ENCODE results near the gene LRRFIP1. TPM values are rescaled to one million over a fixed set of nuclear protein-coding genes. Genes with fewer than 3 reads are reported as not detected.

LRRFIP1 gene
- 15.9 and 22.0 TPM in 2 replicates for total RNA-seq (2016; rRNA removed; fragmentation: Illumina TruSeq; extraction: Trizol)
- 11.0 and 11.2 TPM in 2 replicates for total RNA-seq (2016; cell fraction: cytosol; rRNA removed; fragmentation: Illumina TruSeq; extraction: Trizol; ENCODE audit: low read depth)
- 15.6 and 24.6 TPM in 2 replicates for total RNA-seq (2016; cell fraction: insoluble cytoplasmic fraction; rRNA removed; fragmentation: Illumina TruSeq; extraction: Trizol)
- total RNA-seq (2016; cell fraction: membrane; rRNA removed; fragmentation: Illumina TruSeq; extraction: Trizol): 18.1 and 18.4 TPM in 2 replicates
- 31.0 and 33.7 TPM in 2 replicates for total RNA-seq (2016; cell fraction: nucleus; rRNA removed; fragmentation: Illumina TruSeq; extraction: Trizol)
- 31.2 and 40.5 TPM in 2 replicates for polyA plus RNA-seq (2011; rRNA removed)
- polyA plus RNA-seq (2011; cell fraction: cytosol; rRNA removed): 19.8 and 25.0 TPM in 2 replicates
- polyA plus RNA-seq (2011; cell fraction: nucleus; rRNA removed): 43.1 TPM in 2 replicates
- 48.6 and 68.2 TPM in 2 replicates for polyA plus RNA-seq (2012)
- polyA plus RNA-seq (2016; cell fraction: cytosol; fragmentation: Illumina TruSeq; extraction: Trizol; ENCODE audit: low read depth): 5.6 and 6.5 TPM in 2 replicates
- polyA plus RNA-seq (2016; cell fraction: insoluble cytoplasmic fraction; fragmentation: Illumina TruSeq; extraction: Trizol; ENCODE audit: low read depth): 43.3 and 43.5 TPM in 2 replicates
- polyA plus RNA-seq (2016; cell fraction: membrane; fragmentation: Illumina TruSeq; extraction: Trizol; ENCODE audit: low read depth): 10.6 and 13.6 TPM in 2 replicates
- polyA plus RNA-seq (2016; cell fraction: nucleus; fragmentation: Illumina TruSeq; extraction: Trizol; ENCODE audit: insufficient read depth, low read depth): 55.6 and 61.1 TPM in 2 replicates
- polyA minus RNA-seq (2011; rRNA and poly(A)+ RNA removed; ENCODE audit: low replicate concordance): 26.4 and 35.1 TPM in 2 replicates
- polyA minus RNA-seq (2011; cell fraction: cytosol; rRNA and poly(A)+ RNA removed): 26.2 and 26.7 TPM in 2 replicates
- 97.5 and 100 TPM in 2 replicates for polyA minus RNA-seq (2011; cell fraction: nucleus; rRNA and poly(A)+ RNA removed)
- percentile 76 among the genes with signal in this experiment for Bru-seq, nascent RNA
- BruChase-seq, experiment 1, labeled RNA remaining after a 6-hour chase: percentile 77 among the genes with signal in this experiment
- BruChase-seq, experiment 2, labeled RNA remaining after a 2-hour chase: percentile 77 among the genes with signal in this experiment
- long read RNA-seq, experiment 1, full-length matches to known transcripts: 28 of 73 reads
- long read RNA-seq, experiment 1, partial matches to known transcripts: 13 of 73 reads
- long read RNA-seq, experiment 1, other reads (novel, unspliced or antisense): 32 of 73 reads
- long read RNA-seq, experiment 2, partial matches to known transcripts: 3 of 63 reads
- long read RNA-seq, experiment 2, other reads (novel, unspliced or antisense): 56 of 63 reads

DNA sequence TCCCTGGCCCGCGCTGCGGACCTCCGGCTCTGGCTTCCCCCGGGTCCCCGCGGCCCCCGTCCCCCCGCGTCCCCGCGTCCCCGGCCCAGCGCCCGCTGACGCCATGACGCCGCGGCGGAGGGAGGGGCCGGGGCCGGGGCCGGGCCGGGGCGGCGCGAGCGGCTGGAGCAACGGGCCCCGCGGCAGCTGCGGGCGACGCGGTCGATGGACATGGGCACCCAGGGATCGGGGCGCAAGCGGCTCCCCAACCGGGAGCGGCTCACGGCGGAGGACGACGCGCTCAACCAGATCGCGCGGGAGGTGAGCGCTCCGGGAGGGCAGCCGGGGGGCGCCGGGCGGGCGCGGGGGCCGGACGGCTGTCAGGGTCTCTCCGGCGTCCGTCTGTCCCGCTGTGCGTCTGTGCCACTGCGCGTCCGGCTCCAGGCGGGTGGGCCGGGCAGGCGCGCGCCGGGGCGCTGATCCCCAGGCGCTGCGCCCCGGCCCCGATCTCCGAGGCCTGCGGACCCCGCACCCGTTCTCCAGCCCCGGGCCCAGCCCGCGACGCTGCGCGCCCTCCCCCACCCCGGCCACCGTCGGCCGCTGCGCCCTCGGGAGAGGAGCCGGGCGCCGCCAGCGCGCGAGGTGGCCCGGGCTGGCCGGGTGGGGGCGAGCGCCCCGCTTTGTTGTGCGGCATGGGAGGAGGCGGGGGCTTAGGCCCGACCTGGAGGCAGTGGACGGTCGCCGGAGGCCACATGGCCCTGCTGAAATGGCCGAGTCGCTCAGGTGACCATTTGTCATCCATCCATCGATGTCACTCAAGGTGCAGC is at the start of gene LRRFIP1:
Gene LRRFIP1, plus strand, starts transcription at position 147 of the 806 bp plus-strand sequence. Its CDS starts 58 bp downstream, at position 205.
- DNase-seq (ENCODE audit: low spot score): no peak
- ChIA-PET CTCF (ENCODE audit: low intra/inter-chr PET ratio, low total read pairs) (no interaction called here), POLR2A (interaction anchor here (0.9 to 2.5 kb wide), 2 partner anchors 12 to 42 kb away, joined by 4 to 8 read pairs; no protein-coding TSS in a partner anchor)
- H3K9ac ChIP-seq (ENCODE audit: insufficient read depth, low read depth, low read length): peak within 1 kb of the TSS; percentile 51
- H3K27me3 ChIP-seq (ENCODE audit: control insufficient read depth in 1 of 2, insufficient read depth in 2 of 2, low read length in 2 of 2): peaks cover 2 to 56% of the 10 kb centered on the region in 2 experiments; a peak in 4 of 5 replicates
- H3K79me2 ChIP-seq (ENCODE audit: insufficient read depth, low read length): no peaks in the 10 kb centered on the region
- no peaks in the 10 kb centered on the region for H3K9me3 ChIP-seq (ENCODE audit: low read length)
- no peak within 1 kb of the TSS for H2AFZ ChIP-seq (ENCODE audit: low read length)
- peaks cover 48% of the 10 kb centered on the region for H3K4me1 ChIP-seq (ENCODE audit: insufficient read depth, low read length)
- H3K36me3 ChIP-seq (replicated peaks in 1 of 2; ENCODE audit: control insufficient read depth in 1 of 2, insufficient read depth in 2 of 2, low read length in 2 of 2): no peaks in the 10 kb centered on the region
- H3K4me3 ChIP-seq (replicated peaks in 1 of 3; ENCODE audit: insufficient read depth in 1 of 3, low read depth in 2 of 3, low read length in 3 of 3): peak within 1 kb of the TSS; percentile 52 to 76 (median 61)
- WGBS (ENCODE audit: low lambda C conversion rate): 2% methylated on average over 6 of the region's 114 CpGs
- no peak within 1 kb of the TSS for H3K27ac ChIP-seq (ENCODE audit: extremely low read length, insufficient read depth, low read length)
- no peak for FAIRE-seq
- in situ Hi-C loops (cut with HindIII; ENCODE audit: extremely low pct_ligation_motif_present, low pct_unique_long_range_greater_than_20kb) (no loop called here), intact Hi-C loops (cut with micrococcal nuclease; ENCODE audit: unreplicated experiment) (no loop called here)
- peaks cover 3% of the 10 kb centered on the region; the same call in 1 of the 2 replicates for H4K20me1 ChIP-seq (ENCODE audit: insufficient read depth, low read length)
- peak; percentile 61 for ATAC-seq
- BruUV-seq (replicated peaks): no TSS peak
- peak within 1 kb of the TSS; percentile 79 for H3K4me2 ChIP-seq (ENCODE audit: low read depth, low read length)
- TF ChIP-seq KLF12 (CRISPR knock-in tag; IDR thresholded peaks at IDR 0.05; ENCODE audit: borderline replicate concordance) (no peak), ZNF232 (CRISPR knock-in tag; IDR thresholded peaks at IDR 0.05; ENCODE audit: borderline replicate concordance) (no peak), AKNA (CRISPR knock-in tag; IDR thresholded peaks at IDR 0.05; ENCODE audit: borderline replicate concordance) (no peak), KDM2A (CRISPR knock-in tag; IDR thresholded peaks at IDR 0.05; ENCODE audit: borderline replicate concordance, low read depth) (0 out of 2 replicates have a peak, but pooled peaks have one; percentile 9), TOPORS (CRISPR knock-in tag; IDR thresholded peaks at IDR 0.05) (peak; percentile 62; the same call in 1 of the 2 replicates), POLR2AphosphoS2 (IDR thresholded peaks at IDR 0.05; ENCODE audit: low read depth, low read length) (no peak), IRF9 (CRISPR knock-in tag; IDR thresholded peaks at IDR 0.05; ENCODE audit: borderline replicate concordance) (peak; percentile 37; the same call in 1 of the 2 replicates), GABPA (IDR thresholded peaks at IDR 0.05; ENCODE audit: low read depth, low read length) (no peak), GABPA (CRISPR knock-in tag; IDR thresholded peaks at IDR 0.05; ENCODE audit: low read depth) (no peak), ZNF530 (CRISPR knock-in tag; IDR thresholded peaks at IDR 0.05; ENCODE audit: low read depth) (no peak), EEA1 (CRISPR knock-in tag; IDR thresholded peaks at IDR 0.05; ENCODE audit: borderline replicate concordance) (peak; percentile 28; the same call in 1 of the 2 replicates), ZBTB21 (CRISPR knock-in tag; IDR thresholded peaks at IDR 0.05) (no peak)

All from HepG2 (cell line).